Activated naive CD4-positive, alpha-beta T cell treated with anti-CD3 and anti-CD28 coated beads, Interleukin-2, amount 10 ng/mL, durations not matched to agents 7 days and 5 days (primary cell): ENCODE data around the gene ASTN2.

Source experiments
- CTCF ChIA-PET: fragments of 350-600 bp; sonication (Branson Sonifier 250); formaldehyde crosslinking; loops from one replicate; lab custom pipeline; 2021; ENCODE audit warnings: antibody characterized with exemption; lab: Charles Lee
- DNase-seq: peaks from one replicate; pipeline ENCODE4 v3.0.0-alpha.2; 2020
- H3K27ac Mint-ChIP-seq: one replicate; pipeline ENCODE4 v1.8.0; 2021; ENCODE audit warnings: mild to moderate bottlenecking, moderate library complexity, mixed read lengths
- H3K27me3 Mint-ChIP-seq: one replicate; pipeline ENCODE4 v1.8.0; 2021; ENCODE audit warnings: mild to moderate bottlenecking, mixed read lengths
- H3K36me3 Mint-ChIP-seq: one replicate; pipeline ENCODE4 v1.8.0; 2021; ENCODE audit warnings: mixed read lengths
- H3K4me1 Mint-ChIP-seq: one replicate; pipeline ENCODE4 v1.8.0; 2021; ENCODE audit warnings: mixed read lengths
- H3K4me3 Mint-ChIP-seq: one replicate; pipeline ENCODE4 v1.8.0; 2021; ENCODE audit warnings: mild to moderate bottlenecking, moderate library complexity, mixed read lengths
- H3K9me3 Mint-ChIP-seq: one replicate; pipeline ENCODE4 v1.8.0; 2021; ENCODE audit warnings: mixed read lengths

ASTN2 gene

DNA sequence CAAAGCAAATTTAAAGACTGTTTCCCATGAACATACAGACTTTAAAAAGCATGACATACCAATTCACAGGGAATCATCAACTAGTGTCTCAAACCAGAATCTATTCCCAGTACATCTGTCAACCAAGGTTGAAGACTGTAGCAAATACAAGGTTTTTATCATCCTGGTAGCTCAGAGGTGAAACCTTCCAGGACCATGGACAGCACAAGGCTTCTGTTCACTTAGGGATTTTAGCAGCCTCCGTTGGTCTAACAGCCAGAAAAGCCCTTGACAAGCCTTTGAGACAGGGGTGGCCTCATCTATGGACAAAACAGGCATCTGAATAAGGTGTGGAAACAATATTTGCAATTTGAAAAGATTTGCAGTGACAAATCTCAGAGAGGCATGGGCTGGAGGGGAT, 608.8 kb downstream of the ASTN2 start:
- no peaks in the 10 kb centered on the region for H3K27me3 Mint-ChIP-seq
- DNase-seq: peak; percentile 23
- CTCF ChIA-PET: no interaction called here
- H3K9me3 Mint-ChIP-seq: no peaks in the 10 kb centered on the region
- H3K4me1 Mint-ChIP-seq: no peaks in the 10 kb centered on the region
- no peak overlapping the region for H3K4me3 Mint-ChIP-seq
- H3K36me3 Mint-ChIP-seq: no peaks in the 10 kb centered on the region
- no peak overlapping the region for H3K27ac Mint-ChIP-seq

DNA sequence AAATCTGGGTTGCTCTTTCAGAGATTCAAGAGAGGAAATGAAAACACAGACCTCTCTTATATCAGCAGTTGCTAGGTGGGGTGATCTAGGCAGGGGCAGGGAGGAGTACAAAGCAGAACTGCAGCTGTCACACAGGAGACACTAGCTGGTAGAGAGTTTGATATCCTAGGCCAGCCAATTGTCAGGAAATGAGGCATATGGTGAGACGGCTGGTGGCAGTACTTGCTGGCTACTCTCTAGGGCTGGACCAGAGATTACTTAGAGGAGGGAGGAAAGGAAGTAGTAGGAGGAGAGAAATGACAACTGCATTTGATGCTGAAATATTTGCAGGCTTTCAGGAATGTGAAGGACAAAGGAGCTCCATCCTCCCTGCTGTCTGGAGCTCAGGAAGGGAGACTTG, 614.0 kb downstream of the ASTN2 start:
- Mint-ChIP-seq H3K36me3 (no peaks in the 10 kb centered on the region), H3K9me3 (peaks cover 3% of the 10 kb centered on the region)

DNA sequence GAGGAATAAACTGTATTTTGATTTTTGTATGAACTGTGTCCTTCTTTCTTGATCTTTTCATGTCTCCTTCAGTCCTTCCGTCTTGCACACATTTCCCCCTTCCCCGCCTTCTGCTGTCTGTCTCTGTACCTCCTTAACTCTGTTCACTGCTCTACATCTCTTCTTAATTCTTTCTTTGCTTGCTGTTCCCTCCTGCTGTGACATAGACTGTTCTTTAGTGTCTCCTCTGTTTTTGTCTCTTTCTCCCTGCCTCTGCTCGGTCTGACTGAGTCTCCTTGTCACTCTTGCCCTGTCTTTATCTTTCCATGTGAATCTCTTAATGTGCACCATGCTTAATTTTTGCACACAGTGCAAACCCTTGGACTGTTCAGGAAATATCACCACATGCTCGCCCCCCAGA, 614.8 kb downstream of the ASTN2 start:
- no peak for DNase-seq
- Mint-ChIP-seq H3K4me3 (no peak overlapping the region), H3K36me3 (no peaks in the 10 kb centered on the region), H3K27me3 (no peaks in the 10 kb centered on the region), H3K4me1 (no peaks in the 10 kb centered on the region), H3K27ac (no peak overlapping the region), H3K9me3 (peaks cover 3% of the 10 kb centered on the region)
- CTCF ChIA-PET: no interaction called here

More for the DNA sequence above, 614.0 kb downstream of the ASTN2 start:
- Mint-ChIP-seq H3K27me3 (no peaks in the 10 kb centered on the region), H3K4me1 (no peaks in the 10 kb centered on the region), H3K4me3 (no peak overlapping the region), H3K27ac (no peak overlapping the region)
- CTCF ChIA-PET: no interaction called here
- no peak for DNase-seq

DNA sequence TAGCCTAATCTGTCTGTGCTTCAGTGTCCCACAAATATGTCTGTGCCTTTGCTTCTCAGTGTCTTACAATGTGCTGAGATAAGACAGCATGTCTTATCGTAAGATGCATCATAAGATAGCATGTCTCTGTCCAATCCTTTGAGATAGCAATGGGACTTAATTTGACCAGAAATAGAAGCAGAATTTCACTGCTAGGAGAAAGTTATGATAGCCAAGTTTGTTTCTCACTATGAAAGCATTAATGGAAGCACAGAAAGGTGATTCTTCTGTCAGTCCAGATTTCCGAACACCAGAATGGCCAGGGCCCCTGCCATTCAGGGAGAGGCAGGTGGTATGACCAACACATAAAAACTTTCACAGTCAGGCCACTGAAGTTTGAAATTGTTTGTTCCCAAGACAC, 616.3 kb downstream of the ASTN2 start:
- no peak for DNase-seq
- Mint-ChIP-seq H3K4me1 (no peaks in the 10 kb centered on the region), H3K27me3 (no peaks in the 10 kb centered on the region), H3K36me3 (no peaks in the 10 kb centered on the region), H3K27ac (no peak overlapping the region), H3K4me3 (no peak overlapping the region), H3K9me3 (peaks cover 3% of the 10 kb centered on the region)
- CTCF ChIA-PET: no interaction called here

DNA sequence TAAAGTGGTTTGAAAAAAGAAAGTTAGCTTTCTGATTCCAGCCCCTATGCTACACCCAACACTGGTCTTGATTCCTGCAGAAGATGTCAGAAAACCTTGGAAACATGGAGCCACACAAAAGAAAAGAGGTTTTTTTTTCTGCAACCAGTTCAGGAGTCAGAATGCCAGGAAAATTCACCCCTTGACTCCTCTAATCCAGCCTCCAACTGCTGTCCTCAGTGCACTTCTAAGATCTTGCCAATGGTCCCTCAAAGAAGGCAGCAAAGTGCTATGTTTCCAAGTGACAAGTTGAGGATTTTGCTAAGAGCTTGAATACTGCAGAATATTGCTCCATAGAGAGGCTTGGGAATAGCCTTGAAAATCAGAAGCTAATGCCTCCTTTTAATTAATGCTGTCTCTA, 617.6 kb downstream of the ASTN2 start:
- no peak overlapping the region for H3K27ac Mint-ChIP-seq
- no peaks in the 10 kb centered on the region for H3K36me3 Mint-ChIP-seq
- H3K27me3 Mint-ChIP-seq: no peaks in the 10 kb centered on the region
- CTCF ChIA-PET: no interaction called here
- no peaks in the 10 kb centered on the region for H3K4me1 Mint-ChIP-seq
- no peak overlapping the region for H3K4me3 Mint-ChIP-seq
- peaks cover 3% of the 10 kb centered on the region for H3K9me3 Mint-ChIP-seq
- no peak for DNase-seq

DNA sequence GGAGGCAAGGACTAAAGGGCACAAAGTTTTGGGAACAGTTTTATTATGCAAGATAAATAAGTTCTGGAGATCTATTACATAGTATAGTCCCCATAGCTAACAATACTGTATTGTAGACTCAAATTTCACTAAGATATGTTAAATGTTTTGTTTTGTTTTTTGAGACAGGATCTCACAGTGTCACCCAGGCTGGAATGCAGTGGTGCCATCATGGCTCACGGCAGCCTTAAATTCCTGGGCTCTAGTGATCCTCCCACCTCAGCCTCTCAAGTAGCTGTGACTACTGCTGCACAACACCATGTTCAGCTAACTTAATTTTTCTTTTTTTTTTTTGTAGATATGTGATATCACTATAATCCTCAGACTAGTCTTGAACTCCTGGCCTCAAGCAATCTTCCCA, 618.2 kb downstream of the ASTN2 start:
- DNase-seq: no peak
- Mint-ChIP-seq H3K27ac (no peak overlapping the region), H3K9me3 (peaks cover 3% of the 10 kb centered on the region), H3K4me1 (no peaks in the 10 kb centered on the region), H3K27me3 (no peaks in the 10 kb centered on the region), H3K4me3 (no peak overlapping the region), H3K36me3 (no peaks in the 10 kb centered on the region)
- CTCF ChIA-PET: no interaction called here

DNA sequence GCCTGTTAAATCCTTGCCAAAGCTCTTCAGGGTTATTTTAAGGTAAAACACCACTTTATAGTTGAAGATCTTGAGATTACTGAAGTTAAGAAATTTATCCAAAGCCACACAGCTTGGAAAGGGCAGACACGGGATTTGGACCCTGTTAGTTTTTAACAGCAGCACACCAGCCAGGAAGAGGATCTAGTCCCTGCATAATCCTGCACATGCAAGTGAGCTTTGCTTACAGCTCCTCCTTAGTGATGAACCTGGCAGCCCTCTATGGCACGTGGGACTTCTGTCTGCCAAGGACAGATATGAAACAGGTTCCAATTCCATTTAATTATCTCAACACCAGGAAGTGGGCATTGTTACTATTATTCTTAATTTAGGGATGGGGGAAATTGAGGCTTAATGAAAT, 619.0 kb downstream of the ASTN2 start:
- Mint-ChIP-seq H3K27ac (no peak overlapping the region), H3K4me3 (no peak overlapping the region), H3K27me3 (no peaks in the 10 kb centered on the region), H3K4me1 (no peaks in the 10 kb centered on the region), H3K9me3 (peaks cover under 1% of the 10 kb centered on the region), H3K36me3 (no peaks in the 10 kb centered on the region)
- CTCF ChIA-PET: no interaction called here
- DNase-seq: no peak

DNA sequence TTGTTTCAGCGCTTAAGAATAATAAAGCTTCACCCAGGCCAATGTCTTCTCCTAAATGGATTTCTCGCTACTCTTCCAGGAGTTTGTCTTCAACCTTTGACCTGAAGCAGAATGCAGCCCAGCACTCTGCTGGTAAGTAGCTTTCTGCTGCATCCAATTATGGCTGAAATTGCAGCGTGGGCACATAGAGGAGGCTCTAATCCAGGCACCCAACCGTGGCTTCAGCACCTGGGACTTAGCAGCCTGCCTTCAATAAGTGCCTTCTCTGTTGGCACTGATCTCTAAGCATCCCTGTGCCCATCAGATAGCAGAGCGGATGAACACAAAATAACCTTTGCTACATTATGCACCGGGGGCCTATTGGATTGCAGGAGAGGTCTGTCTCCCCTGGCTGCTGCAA, 622.6 kb downstream of the ASTN2 start:
- DNase-seq: no peak
- no peak overlapping the region for H3K27ac Mint-ChIP-seq
- no peaks in the 10 kb centered on the region for H3K27me3 Mint-ChIP-seq
- CTCF ChIA-PET: no interaction called here
- no peak overlapping the region for H3K4me3 Mint-ChIP-seq
- no peaks in the 10 kb centered on the region for H3K36me3 Mint-ChIP-seq
- no peaks in the 10 kb centered on the region for H3K4me1 Mint-ChIP-seq
- H3K9me3 Mint-ChIP-seq: no peaks in the 10 kb centered on the region

DNA sequence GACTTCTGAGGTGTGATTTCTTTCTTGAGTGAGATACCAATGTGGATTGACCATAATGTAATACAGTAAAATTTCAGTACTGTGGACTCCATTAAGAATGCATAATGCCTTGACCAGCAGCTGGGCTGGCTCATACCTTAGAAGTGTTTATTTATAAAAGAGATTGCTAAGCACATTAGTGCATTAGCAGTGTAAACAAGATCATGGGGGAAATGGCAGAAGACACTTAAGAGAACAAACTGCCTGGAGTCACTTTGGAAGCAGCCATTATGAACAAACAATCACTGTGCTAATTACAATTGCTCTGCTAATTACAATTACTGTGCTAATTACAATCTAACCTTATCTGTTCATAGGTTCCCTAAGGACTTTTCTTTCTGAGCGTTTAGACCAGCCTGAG, 623.5 kb downstream of the ASTN2 start:
- Mint-ChIP-seq H3K4me1 (no peaks in the 10 kb centered on the region), H3K36me3 (no peaks in the 10 kb centered on the region), H3K27ac (no peak overlapping the region), H3K4me3 (no peak overlapping the region), H3K9me3 (no peaks in the 10 kb centered on the region), H3K27me3 (no peaks in the 10 kb centered on the region)
- DNase-seq: no peak
- CTCF ChIA-PET: no interaction called here

DNA sequence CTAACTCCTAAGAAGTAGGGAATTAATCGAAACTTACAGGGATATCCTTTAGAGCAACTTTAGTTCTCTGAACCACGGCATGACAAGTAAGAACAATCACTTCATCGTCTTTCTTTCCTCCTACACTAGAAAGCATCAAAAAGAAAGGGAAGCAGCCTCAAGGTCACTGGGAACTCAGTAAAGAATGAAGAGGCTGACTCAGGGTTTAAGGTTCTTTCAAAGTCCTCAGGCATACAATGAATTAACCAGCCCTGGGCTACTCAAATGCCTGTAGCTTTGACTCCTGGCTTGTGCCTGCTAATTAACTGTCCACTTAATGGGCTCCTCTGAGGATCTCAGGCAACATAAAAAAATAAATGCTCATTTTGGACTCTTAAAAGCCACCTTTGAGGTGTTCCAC, 625.8 kb downstream of the ASTN2 start:
- H3K36me3 Mint-ChIP-seq: no peaks in the 10 kb centered on the region
- no peak overlapping the region for H3K4me3 Mint-ChIP-seq
- H3K4me1 Mint-ChIP-seq: no peaks in the 10 kb centered on the region
- H3K27ac Mint-ChIP-seq: no peak overlapping the region
- CTCF ChIA-PET: no interaction called here
- H3K9me3 Mint-ChIP-seq: no peaks in the 10 kb centered on the region
- H3K27me3 Mint-ChIP-seq: no peaks in the 10 kb centered on the region
- no peak for DNase-seq

DNA sequence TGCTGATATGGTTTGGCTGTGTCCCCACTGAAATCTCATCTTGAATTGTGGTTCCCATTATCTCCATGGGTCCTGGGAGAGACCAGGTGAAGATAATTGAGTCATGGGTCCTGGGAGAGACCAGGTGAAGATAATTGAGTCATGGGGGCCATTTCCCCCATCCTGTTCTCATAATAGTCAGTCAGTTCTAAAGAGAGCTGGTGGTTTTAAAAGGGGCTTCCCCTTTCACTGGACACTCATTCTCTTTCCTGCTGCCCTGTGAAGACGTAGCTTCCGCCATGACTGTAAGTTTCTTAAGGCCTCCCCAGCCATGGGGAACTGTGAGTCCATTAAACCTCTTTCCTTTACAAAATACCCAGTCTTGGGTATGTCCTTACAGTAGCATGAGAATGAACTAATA, 628.1 kb downstream of the ASTN2 start:
- Mint-ChIP-seq H3K4me3 (no peak overlapping the region), H3K36me3 (no peaks in the 10 kb centered on the region), H3K9me3 (no peaks in the 10 kb centered on the region), H3K4me1 (no peaks in the 10 kb centered on the region), H3K27ac (no peak overlapping the region), H3K27me3 (no peaks in the 10 kb centered on the region)
- DNase-seq: no peak
- CTCF ChIA-PET: no interaction called here

DNA sequence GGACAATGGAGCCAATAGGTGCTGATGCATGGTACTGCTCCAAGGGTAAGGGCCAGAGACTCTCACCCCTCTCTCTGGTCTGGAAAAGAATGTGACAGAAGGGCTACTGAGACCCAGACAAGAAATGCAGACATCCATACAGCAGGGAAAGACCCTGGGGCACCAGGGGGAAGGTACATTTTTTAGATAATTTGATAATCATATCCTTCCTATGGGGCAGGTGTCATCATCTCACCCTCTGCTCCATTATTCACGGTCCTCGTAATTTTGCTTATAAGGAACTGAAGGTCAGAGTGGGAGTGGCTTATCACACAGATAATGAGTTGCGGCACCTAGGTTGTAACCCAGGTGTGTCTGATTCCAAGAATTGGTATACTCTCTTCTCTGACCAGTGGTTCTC, 637.7 kb downstream of the ASTN2 start:
- Mint-ChIP-seq H3K9me3 (no peaks in the 10 kb centered on the region), H3K27ac (no peak overlapping the region), H3K4me1 (no peaks in the 10 kb centered on the region), H3K27me3 (no peaks in the 10 kb centered on the region), H3K4me3 (no peak overlapping the region), H3K36me3 (no peaks in the 10 kb centered on the region)
- DNase-seq: no peak
- CTCF ChIA-PET: no interaction called here

DNA sequence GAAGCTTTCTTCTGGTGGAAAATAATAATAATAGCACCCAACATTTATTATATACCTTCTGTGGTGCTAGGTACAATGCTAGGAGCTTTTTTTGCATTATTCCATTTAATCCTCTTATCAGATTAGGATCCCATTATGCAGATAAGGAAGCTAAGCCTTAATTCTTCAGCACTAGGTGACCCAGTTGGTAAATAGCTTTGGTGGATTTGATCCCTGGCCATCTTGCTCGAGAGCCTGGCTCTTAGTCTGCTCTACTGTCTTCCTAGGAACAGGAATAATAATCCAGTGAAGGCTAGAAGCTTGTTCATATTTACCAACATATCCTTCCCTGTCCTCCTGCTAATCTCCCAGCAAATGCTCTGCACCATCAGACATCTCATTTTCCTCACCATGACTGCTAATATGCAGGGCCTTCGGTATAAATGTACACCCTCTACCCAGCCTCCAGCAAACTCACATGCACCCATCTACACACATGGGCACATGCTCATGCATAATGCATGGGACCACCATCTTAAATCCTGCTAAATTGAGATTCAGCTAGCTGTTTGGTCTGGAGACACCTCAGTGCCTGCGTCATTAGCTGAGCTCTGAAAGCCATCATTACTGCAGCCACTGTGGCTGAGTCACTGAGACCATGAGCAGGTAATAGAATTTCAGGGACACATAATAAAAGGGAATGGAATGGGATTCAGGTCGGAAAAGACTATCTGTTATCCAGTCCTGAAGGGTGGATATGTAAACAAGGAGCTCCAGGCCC, 640.3 kb downstream of the ASTN2 start:
- no peaks in the 10 kb centered on the region for H3K4me1 Mint-ChIP-seq
- no peak for DNase-seq
- H3K36me3 Mint-ChIP-seq: no peaks in the 10 kb centered on the region
- H3K27me3 Mint-ChIP-seq: no peaks in the 10 kb centered on the region
- no peak overlapping the region for H3K27ac Mint-ChIP-seq
- H3K4me3 Mint-ChIP-seq: no peak overlapping the region
- no peaks in the 10 kb centered on the region for H3K9me3 Mint-ChIP-seq
- CTCF ChIA-PET: no interaction called here

DNA sequence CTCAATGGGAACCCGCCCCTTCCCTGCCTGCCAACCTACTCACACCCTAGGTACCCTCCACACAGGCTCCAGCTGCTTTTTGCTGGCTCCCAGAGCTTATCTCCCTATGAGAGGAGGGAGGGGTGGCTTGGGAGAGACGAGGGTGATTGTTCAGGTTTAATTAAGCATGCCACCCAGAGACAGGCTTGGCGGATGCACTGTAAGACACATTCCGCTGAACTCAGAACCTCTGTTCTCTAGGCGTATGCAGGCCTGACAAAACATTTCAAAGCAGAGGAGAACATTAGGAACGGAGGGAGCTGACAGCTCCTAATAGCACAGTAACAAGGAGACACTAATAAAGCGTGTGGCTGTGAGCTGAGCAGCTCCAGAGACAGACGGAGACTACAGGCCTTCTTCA, 647.6 kb downstream of the ASTN2 start:
- no peaks in the 10 kb centered on the region for H3K27me3 Mint-ChIP-seq
- no peaks in the 10 kb centered on the region for H3K4me1 Mint-ChIP-seq

DNA sequence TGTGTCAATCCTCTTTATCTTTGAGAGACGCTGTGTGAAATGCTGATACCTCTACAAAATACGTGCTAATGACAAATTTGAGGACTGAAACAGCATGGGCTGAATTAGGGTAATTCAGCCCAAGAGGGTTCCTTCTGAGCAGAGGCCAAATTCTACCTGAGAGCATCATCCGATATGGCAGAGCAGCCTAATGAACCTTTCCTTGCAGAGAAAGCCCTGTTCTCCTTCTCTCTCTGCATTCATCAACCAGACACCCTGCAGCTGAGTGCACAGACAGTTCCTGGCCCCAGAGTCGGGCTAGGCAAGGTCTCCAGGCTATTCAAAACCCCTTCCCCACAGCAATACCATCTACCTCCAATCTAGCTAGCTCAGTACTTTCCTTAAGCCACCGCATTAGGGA, 649.8 kb downstream of the ASTN2 start:
- Mint-ChIP-seq H3K4me3 (no peak overlapping the region), H3K27ac (no peak overlapping the region), H3K36me3 (no peaks in the 10 kb centered on the region), H3K9me3 (no peaks in the 10 kb centered on the region), H3K4me1 (no peaks in the 10 kb centered on the region), H3K27me3 (no peaks in the 10 kb centered on the region)
- CTCF ChIA-PET: interaction anchor here (1.4 kb wide), 1 partner anchor 28 kb away, joined by 3 read pairs; no protein-coding TSS in a partner anchor
- no peak for DNase-seq

More for the DNA sequence above, 647.6 kb downstream of the ASTN2 start:
- no peak for DNase-seq
- H3K4me3 Mint-ChIP-seq: no peak overlapping the region
- no peaks in the 10 kb centered on the region for H3K9me3 Mint-ChIP-seq
- no peaks in the 10 kb centered on the region for H3K36me3 Mint-ChIP-seq
- CTCF ChIA-PET: no interaction called here
- no peak overlapping the region for H3K27ac Mint-ChIP-seq
